HEK293 (cell line): ENCODE results near the gene TMOD4.

Source experiments
- REST ChIP-seq: fragments of 450-650 bp; formaldehyde crosslinking; IDR thresholded peaks from 2 replicates; pipeline ENCODE4 v1.5.1; 2016; ENCODE audit warnings: missing biosample characterization, missing genetic modification characterization
- ZBTB7A ChIP-seq: fragments of 450-650 bp; formaldehyde crosslinking; IDR thresholded peaks from 2 replicates; pipeline ENCODE4 v1.5.1; 2016; ENCODE audit warnings: low read depth, missing biosample characterization, missing genetic modification characterization
- ZNF18 ChIP-seq: fragments of 450-650 bp; formaldehyde crosslinking; IDR thresholded peaks from 2 replicates; pipeline ENCODE4 v1.5.1; 2016; ENCODE audit warnings: missing biosample characterization, missing genetic modification characterization
- ZNF202 ChIP-seq: fragments of 450-650 bp; formaldehyde crosslinking; IDR thresholded peaks from 2 replicates; pipeline ENCODE4 v1.5.1; 2016; ENCODE audit warnings: missing biosample characterization, missing genetic modification characterization, borderline replicate concordance
- ZNF211 ChIP-seq: fragments of 450-650 bp; formaldehyde crosslinking; IDR thresholded peaks from 2 replicates; pipeline ENCODE4 v1.5.1; 2016; ENCODE audit warnings: low read depth, missing biosample characterization, missing genetic modification characterization
- ZNF26 ChIP-seq: fragments of 450-650 bp; formaldehyde crosslinking; IDR thresholded peaks from 2 replicates; pipeline ENCODE4 v1.5.1; 2016; ENCODE audit warnings: missing biosample characterization, missing genetic modification characterization
- ZNF394 ChIP-seq: fragments of 450-650 bp; formaldehyde crosslinking; IDR thresholded peaks from 2 replicates; pipeline ENCODE4 v1.5.1; 2016; ENCODE audit warnings: missing biosample characterization, missing genetic modification characterization, mild to moderate bottlenecking, moderate library complexity, borderline replicate concordance
- ZNF398 ChIP-seq: fragments of 450-650 bp; formaldehyde crosslinking; IDR thresholded peaks from 2 replicates; pipeline ENCODE4 v1.5.1; 2017; ENCODE audit warnings: missing biosample characterization, missing genetic modification characterization
- ZNF555 ChIP-seq: fragments of 450-650 bp; formaldehyde crosslinking; conservative IDR thresholded peaks from 2 replicates; pipeline ENCODE4 v1.5.1; 2017; ENCODE audit warnings: missing biosample characterization, mild to moderate bottlenecking, missing genetic modification characterization, inconsistent platforms
- ZNF624 ChIP-seq: fragments of 450-650 bp; formaldehyde crosslinking; IDR thresholded peaks from 2 replicates; pipeline ENCODE4 v1.5.1; 2017; ENCODE audit warnings: missing biosample characterization, missing genetic modification characterization
- ZNF658 ChIP-seq: fragments of 450-650 bp; formaldehyde crosslinking; IDR thresholded peaks from 2 replicates; pipeline ENCODE4; 2016; ENCODE audit warnings: missing biosample characterization, missing genetic modification characterization
- ZSCAN30 ChIP-seq: fragments of 450-650 bp; IDR thresholded peaks from 2 replicates; pipeline ENCODE4 v1.5.1; 2018; ENCODE audit warnings: missing biosample characterization, mild to moderate bottlenecking, missing genetic modification characterization, moderate library complexity
- TF ChIP-seq, protein P1 (sequence below): fragments of 450-650 bp; formaldehyde crosslinking; IDR thresholded peaks from 2 replicates; pipeline ENCODE4 v1.5.1; 2016; ENCODE audit warnings: missing biosample characterization, missing genetic modification characterization
- TF ChIP-seq, protein P2 (sequence below): fragments of 450-650 bp; formaldehyde crosslinking; conservative IDR thresholded peaks from 2 replicates; pipeline ENCODE4 v1.5.1; 2016; ENCODE audit warnings: low read depth, missing biosample characterization, missing genetic modification characterization
- TF ChIP-seq, protein P3 (sequence below): fragments of 450-650 bp; formaldehyde crosslinking; IDR thresholded peaks from 2 replicates; pipeline ENCODE4 v1.5.1; 2016; ENCODE audit warnings: missing biosample characterization, missing genetic modification characterization
- TF ChIP-seq, protein P4 (sequence below): fragments of 450-650 bp; formaldehyde crosslinking; IDR thresholded peaks from 2 replicates; pipeline ENCODE4 v1.5.1; 2016; ENCODE audit warnings: missing biosample characterization, missing genetic modification characterization

The TMOD4 gene

DNA sequence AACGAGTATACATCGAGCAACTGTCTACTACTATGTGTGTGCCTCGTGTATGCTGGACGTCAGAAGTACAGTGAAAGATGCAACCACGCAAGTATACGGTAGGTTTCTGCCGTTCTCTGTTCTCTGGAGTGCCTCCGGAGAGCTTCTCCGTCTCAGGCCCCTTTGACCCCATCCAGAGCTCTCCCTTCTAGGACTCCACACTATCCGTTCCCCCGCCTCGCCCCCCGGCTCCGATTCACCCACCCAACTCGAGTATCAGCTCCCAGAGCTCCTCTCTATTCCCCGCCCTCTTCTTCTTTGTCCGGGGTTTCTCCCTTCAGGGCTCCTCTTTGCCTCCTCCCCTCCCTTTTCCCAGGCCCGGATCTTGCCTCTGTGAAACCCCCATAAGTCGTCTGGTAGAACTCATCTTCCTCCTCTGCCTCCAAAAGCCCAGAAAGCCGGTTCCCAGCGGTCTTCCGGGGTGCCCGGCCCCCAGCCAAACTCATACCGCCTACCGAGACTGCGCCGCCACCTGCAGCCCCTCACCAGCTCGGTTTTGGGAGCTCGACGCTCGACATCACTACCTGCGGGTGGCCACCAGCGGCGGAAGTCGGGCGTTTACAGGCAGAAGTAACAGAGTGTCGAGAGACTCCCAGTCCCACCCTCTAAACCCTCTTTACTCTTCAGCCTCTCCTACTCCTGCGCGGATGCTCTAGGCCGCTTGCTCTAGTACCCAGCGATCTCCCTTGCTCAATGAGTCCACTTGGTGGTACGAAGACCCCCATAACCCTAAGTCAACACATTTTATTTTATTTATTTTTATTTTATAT lies 14.1 kb upstream of the TMOD4 start, which contains the start of gene VPS72 (continued):
- TF ChIP-seq ZNF26 (tag by site-specific recombination) (no peak), ZNF18 (0 out of 2 replicates have a peak, but pooled peaks have one; percentile 19), ZBTB7A (tag by site-specific recombination) (0 out of 2 replicates have a peak, but pooled peaks have one; percentile 55), ZNF398 (tag by site-specific recombination) (peak; percentile 40; the same call in 1 of the 2 replicates), ZNF394 (tag by site-specific recombination) (peak; percentile 90), ZNF202 (no peak), ZNF624 (tag by site-specific recombination) (no peak), ZNF211 (tag by site-specific recombination) (no peak), ZSCAN30 (peak; percentile 52; the same call in 1 of the 2 replicates), ZNF658 (tag by site-specific recombination) (no peak), REST (tag by site-specific recombination) (no peak), ZNF555 (tag by site-specific recombination) (no peak)
- TF ChIP-seq, protein P1, sequence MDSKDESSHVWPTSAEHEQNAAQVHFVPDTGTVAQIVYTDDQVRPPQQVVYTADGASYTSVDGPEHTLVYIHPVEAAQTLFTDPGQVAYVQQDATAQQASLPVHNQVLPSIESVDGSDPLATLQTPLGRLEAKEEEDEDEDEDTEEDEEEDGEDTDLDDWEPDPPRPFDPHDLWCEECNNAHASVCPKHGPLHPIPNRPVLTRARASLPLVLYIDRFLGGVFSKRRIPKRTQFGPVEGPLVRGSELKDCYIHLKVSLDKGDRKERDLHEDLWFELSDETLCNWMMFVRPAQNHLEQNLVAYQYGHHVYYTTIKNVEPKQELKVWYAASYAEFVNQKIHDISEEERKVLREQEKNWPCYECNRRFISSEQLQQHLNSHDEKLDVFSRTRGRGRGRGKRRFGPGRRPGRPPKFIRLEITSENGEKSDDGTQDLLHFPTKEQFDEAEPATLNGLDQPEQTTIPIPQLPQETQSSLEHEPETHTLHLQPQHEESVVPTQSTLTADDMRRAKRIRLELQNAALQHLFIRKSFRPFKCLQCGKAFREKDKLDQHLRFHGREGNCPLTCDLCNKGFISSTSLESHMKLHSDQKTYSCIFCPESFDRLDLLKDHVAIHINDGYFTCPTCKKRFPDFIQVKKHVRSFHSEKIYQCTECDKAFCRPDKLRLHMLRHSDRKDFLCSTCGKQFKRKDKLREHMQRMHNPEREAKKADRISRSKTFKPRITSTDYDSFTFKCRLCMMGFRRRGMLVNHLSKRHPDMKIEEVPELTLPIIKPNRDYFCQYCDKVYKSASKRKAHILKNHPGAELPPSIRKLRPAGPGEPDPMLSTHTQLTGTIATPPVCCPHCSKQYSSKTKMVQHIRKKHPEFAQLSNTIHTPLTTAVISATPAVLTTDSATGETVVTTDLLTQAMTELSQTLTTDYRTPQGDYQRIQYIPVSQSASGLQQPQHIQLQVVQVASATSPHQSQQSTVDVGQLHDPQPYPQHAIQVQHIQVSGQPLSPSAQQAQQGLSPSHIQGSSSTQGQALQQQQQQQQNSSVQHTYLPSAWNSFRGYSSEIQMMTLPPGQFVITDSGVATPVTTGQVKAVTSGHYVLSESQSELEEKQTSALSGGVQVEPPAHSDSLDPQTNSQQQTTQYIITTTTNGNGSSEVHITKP: peak; percentile 62
- TF ChIP-seq, protein P2, sequence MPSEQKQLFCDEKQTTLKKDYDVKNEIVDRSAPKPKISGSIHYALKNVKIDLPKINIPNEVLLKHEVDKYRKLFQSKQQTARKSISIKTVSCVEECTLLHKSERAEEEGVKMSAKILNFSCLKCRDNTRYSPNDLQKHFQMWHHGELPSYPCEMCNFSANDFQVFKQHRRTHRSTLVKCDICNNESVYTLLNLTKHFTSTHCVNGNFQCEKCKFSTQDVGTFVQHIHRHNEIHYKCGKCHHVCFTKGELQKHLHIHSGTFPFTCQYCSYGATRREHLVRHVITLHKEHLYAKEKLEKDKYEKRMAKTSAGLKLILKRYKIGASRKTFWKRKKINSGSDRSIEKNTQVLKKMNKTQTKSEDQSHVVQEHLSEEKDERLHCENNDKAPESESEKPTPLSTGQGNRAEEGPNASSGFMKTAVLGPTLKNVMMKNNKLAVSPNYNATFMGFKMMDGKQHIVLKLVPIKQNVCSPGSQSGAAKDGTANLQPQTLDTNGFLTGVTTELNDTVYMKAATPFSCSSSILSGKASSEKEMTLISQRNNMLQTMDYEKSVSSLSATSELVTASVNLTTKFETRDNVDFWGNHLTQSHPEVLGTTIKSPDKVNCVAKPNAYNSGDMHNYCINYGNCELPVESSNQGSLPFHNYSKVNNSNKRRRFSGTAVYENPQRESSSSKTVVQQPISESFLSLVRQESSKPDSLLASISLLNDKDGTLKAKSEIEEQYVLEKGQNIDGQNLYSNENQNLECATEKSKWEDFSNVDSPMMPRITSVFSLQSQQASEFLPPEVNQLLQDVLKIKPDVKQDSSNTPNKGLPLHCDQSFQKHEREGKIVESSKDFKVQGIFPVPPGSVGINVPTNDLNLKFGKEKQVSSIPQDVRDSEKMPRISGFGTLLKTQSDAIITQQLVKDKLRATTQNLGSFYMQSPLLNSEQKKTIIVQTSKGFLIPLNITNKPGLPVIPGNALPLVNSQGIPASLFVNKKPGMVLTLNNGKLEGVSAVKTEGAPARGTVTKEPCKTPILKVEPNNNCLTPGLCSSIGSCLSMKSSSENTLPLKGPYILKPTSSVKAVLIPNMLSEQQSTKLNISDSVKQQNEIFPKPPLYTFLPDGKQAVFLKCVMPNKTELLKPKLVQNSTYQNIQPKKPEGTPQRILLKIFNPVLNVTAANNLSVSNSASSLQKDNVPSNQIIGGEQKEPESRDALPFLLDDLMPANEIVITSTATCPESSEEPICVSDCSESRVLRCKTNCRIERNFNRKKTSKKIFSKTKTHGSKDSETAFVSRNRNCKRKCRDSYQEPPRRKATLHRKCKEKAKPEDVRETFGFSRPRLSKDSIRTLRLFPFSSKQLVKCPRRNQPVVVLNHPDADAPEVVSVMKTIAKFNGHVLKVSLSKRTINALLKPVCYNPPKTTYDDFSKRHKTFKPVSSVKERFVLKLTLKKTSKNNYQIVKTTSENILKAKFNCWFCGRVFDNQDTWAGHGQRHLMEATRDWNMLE (tag by site-specific recombination): peak; percentile 96
- TF ChIP-seq, protein P3, sequence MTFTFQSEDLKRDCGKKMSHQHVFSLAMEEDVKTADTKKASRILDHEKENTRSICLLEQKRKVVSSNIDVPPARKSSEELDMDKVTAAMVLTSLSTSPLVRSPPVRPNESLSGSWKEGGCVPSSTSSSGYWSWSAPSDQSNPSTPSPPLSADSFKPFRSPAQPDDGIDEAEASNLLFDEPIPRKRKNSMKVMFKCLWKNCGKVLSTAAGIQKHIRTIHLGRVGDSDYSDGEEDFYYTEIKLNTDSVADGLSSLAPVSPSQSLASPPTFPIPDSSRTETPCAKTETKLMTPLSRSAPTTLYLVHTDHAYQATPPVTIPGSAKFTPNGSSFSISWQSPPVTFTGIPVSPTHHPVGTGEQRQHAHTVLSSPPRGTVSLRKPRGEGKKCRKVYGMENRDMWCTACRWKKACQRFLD (tag by site-specific recombination): no peak
- TF ChIP-seq, protein P4, sequence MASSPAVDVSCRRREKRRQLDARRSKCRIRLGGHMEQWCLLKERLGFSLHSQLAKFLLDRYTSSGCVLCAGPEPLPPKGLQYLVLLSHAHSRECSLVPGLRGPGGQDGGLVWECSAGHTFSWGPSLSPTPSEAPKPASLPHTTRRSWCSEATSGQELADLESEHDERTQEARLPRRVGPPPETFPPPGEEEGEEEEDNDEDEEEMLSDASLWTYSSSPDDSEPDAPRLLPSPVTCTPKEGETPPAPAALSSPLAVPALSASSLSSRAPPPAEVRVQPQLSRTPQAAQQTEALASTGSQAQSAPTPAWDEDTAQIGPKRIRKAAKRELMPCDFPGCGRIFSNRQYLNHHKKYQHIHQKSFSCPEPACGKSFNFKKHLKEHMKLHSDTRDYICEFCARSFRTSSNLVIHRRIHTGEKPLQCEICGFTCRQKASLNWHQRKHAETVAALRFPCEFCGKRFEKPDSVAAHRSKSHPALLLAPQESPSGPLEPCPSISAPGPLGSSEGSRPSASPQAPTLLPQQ (tag by site-specific recombination): peak; percentile 77; the same call in 1 of the 2 replicates
